ENCODE measurements around the gene APLNR.

The APLNR gene

GRCh38 chr11:57278721-57279095, 41.7 kb upstream of the APLNR start:
- Histone ChIP-seq H3K4me1 (ENCODE audit: insufficient read depth, low read length) (peaks cover 3% of the 10 kb centered on the region), H3K36me3 (ENCODE audit: insufficient read depth, low read length) (no peaks in the 10 kb centered on the region), H3K27ac (ENCODE audit: low read length) (no peak overlapping the region), H3K27me3 (ENCODE audit: insufficient read depth, low read length, poor library complexity) (peaks cover 19% of the 10 kb centered on the region), H2AFZ (ENCODE audit: low read depth, low read length) (no peak overlapping the region), H3K9me3 (ENCODE audit: insufficient read depth, low read length, severe bottlenecking) (no peaks in the 10 kb centered on the region), H3K9ac (ENCODE audit: low read depth, low read length) (no peak overlapping the region), H4K20me1 (ENCODE audit: insufficient read depth, low read length) (no peaks in the 10 kb centered on the region), H3K4me2 (ENCODE audit: insufficient read depth, low read length) (no peak overlapping the region), H3K4me3 (ENCODE audit: low read depth in 1 of 2, low read length in 2 of 2) (no peak overlapping the region), H3K79me2 (ENCODE audit: insufficient read depth, low read length) (no peaks in the 10 kb centered on the region)
- no peak for DNase-seq
- no peak for ATAC-seq (ENCODE audit: insufficient read depth, low read depth)
- TF ChIP-seq EZH2 (IDR thresholded peaks at IDR 0.05; ENCODE audit: borderline replicate concordance, low read depth, low read length, severe bottlenecking), result no peak
- no peak for TF ChIP-seq CTCF (IDR thresholded peaks at IDR 0.05; ENCODE audit: borderline replicate concordance, extremely low read depth, low read length, poor library complexity, severe bottlenecking)

GRCh38 chr11:57277845-57278720, 41.0 kb upstream of the APLNR start:
- no peak overlapping the region; the same call in 1 of the 2 replicates for H3K4me2 ChIP-seq (ENCODE audit: insufficient read depth, low read length)
- no peaks in the 10 kb centered on the region for H4K20me1 ChIP-seq (ENCODE audit: insufficient read depth, low read length)
- TF ChIP-seq CTCF (IDR thresholded peaks at IDR 0.05; ENCODE audit: borderline replicate concordance, extremely low read depth, low read length, poor library complexity, severe bottlenecking), result peak; percentile 87
- no peak for TF ChIP-seq EZH2 (IDR thresholded peaks at IDR 0.05; ENCODE audit: borderline replicate concordance, low read depth, low read length, severe bottlenecking)
- DNase-seq, result peak; percentile 53
- H3K79me2 ChIP-seq (ENCODE audit: insufficient read depth, low read length), result no peaks in the 10 kb centered on the region
- no peak overlapping the region for H3K27ac ChIP-seq (ENCODE audit: low read length)
- peak; percentile 86 for ATAC-seq (ENCODE audit: insufficient read depth, low read depth)
- no peaks in the 10 kb centered on the region for H3K9me3 ChIP-seq (ENCODE audit: insufficient read depth, low read length, severe bottlenecking)
- H2AFZ ChIP-seq (ENCODE audit: low read depth, low read length), result peak overlapping the region; percentile 54; the same call in 1 of the 2 replicates
- H3K4me3 ChIP-seq (ENCODE audit: low read depth in 1 of 2, low read length in 2 of 2), result no peak overlapping the region
- H3K4me1 ChIP-seq (ENCODE audit: insufficient read depth, low read length), result peaks cover 3% of the 10 kb centered on the region
- peaks cover 19% of the 10 kb centered on the region for H3K27me3 ChIP-seq (ENCODE audit: insufficient read depth, low read length, poor library complexity)
- no peak overlapping the region for H3K9ac ChIP-seq (ENCODE audit: low read depth, low read length)
- H3K36me3 ChIP-seq (ENCODE audit: insufficient read depth, low read length), result no peaks in the 10 kb centered on the region

GRCh38 chr11:57276971-57277675, 40.1 kb upstream of the APLNR start:
- no peak overlapping the region for H3K4me2 ChIP-seq (ENCODE audit: insufficient read depth, low read length)
- H3K36me3 ChIP-seq (ENCODE audit: insufficient read depth, low read length), result no peaks in the 10 kb centered on the region
- H2AFZ ChIP-seq (ENCODE audit: low read depth, low read length), result no peak overlapping the region
- no peak overlapping the region for H3K9ac ChIP-seq (ENCODE audit: low read depth, low read length)
- ATAC-seq (ENCODE audit: insufficient read depth, low read depth) (no peak), DNase-seq (no peak)
- H3K79me2 ChIP-seq (ENCODE audit: insufficient read depth, low read length), result no peaks in the 10 kb centered on the region
- no peaks in the 10 kb centered on the region for H3K9me3 ChIP-seq (ENCODE audit: insufficient read depth, low read length, severe bottlenecking)
- TF ChIP-seq EZH2 (IDR thresholded peaks at IDR 0.05; ENCODE audit: borderline replicate concordance, low read depth, low read length, severe bottlenecking) (no peak), CTCF (IDR thresholded peaks at IDR 0.05; ENCODE audit: borderline replicate concordance, extremely low read depth, low read length, poor library complexity, severe bottlenecking) (no peak)
- no peak overlapping the region for H3K27ac ChIP-seq (ENCODE audit: low read length)
- H4K20me1 ChIP-seq (ENCODE audit: insufficient read depth, low read length), result no peaks in the 10 kb centered on the region
- H3K4me3 ChIP-seq (ENCODE audit: low read depth in 1 of 2, low read length in 2 of 2), result no peak overlapping the region
- peaks cover 3% of the 10 kb centered on the region for H3K4me1 ChIP-seq (ENCODE audit: insufficient read depth, low read length)
- H3K27me3 ChIP-seq (ENCODE audit: insufficient read depth, low read length, poor library complexity), result peaks cover 19% of the 10 kb centered on the region
